HG03565 (cell line): ENCODE measurements around the gene TEAD2.

Experiments used
- ATAC-seq: cut with Tn5 transposase; IDR thresholded peaks from one replicate; pipeline ENCODE4 v1.9.1; 2021; ENCODE audit warnings: mild to moderate bottlenecking, moderate library complexity; ENCODE audit not compliant: unreplicated experiment

Gene TEAD2

GRCh38 chr19:49294401-49294800, 67.8 kb downstream of the TEAD2 start:
- ATAC-seq: no peak
